GM20431 (cell line): Measurements from ENCODE around the gene IGF2R.

Experiments used
- in situ Hi-C: fragments of 300-500 bp; cut with MseI, MboI; formaldehyde crosslinking; loops from one replicate; pipeline ENCODE4 v1.15.0; 2020; ENCODE audit warnings: low sequenced_read_pairs; ENCODE audit not compliant: unreplicated experiment

IGF2R gene

GRCh38 chr6:160015778-160016684 is 47.1 kb downstream of the IGF2R start:
- in situ Hi-C loops, result no loop called here

- in situ Hi-C loops, result no loop called here
Measured at GRCh38 chr6:160022101-160022500, 53.2 kb downstream of the IGF2R start.

GRCh38 chr6:160022793-160023192 is 53.9 kb downstream of the IGF2R start:
- in situ Hi-C loops, result no loop called here

GRCh38 chr6:160024152-160024551 is 55.3 kb downstream of the IGF2R start:
- in situ Hi-C loops, result no loop called here

- in situ Hi-C loops, result no loop called here
Measured at GRCh38 chr6:160027076-160027475, 58.2 kb downstream of the IGF2R start.

GRCh38 chr6:160027931-160028330 is 59.0 kb downstream of the IGF2R start:
- in situ Hi-C loops, result no loop called here

- in situ Hi-C loops, result no loop called here
Measured at GRCh38 chr6:160028487-160029275, 59.8 kb downstream of the IGF2R start.

GRCh38 chr6:160029525-160029924 is 60.6 kb downstream of the IGF2R start:
- in situ Hi-C loops, result no loop called here

GRCh38 chr6:160030103-160030502 is 61.2 kb downstream of the IGF2R start:
- in situ Hi-C loops, result no loop called here

- in situ Hi-C loops, result no loop called here
Measured at GRCh38 chr6:160031442-160031841, 62.6 kb downstream of the IGF2R start.

GRCh38 chr6:160031871-160032270 is 63.0 kb downstream of the IGF2R start:
- in situ Hi-C loops, result no loop called here

GRCh38 chr6:160032538-160032937 is 63.7 kb downstream of the IGF2R start:
- in situ Hi-C loops, result no loop called here

- in situ Hi-C loops, result no loop called here
Measured at GRCh38 chr6:160034036-160034930, 65.4 kb downstream of the IGF2R start.

- in situ Hi-C loops, result no loop called here
Measured at GRCh38 chr6:160035241-160035640, 66.4 kb downstream of the IGF2R start.

GRCh38 chr6:160035693-160036330 is 66.9 kb downstream of the IGF2R start:
- in situ Hi-C loops, result no loop called here

- in situ Hi-C loops, result no loop called here
Measured at GRCh38 chr6:160036331-160036695, 67.4 kb downstream of the IGF2R start.

GRCh38 chr6:160036790-160037206 is 67.9 kb downstream of the IGF2R start:
- in situ Hi-C loops, result no loop called here

- in situ Hi-C loops, result no loop called here
Measured at GRCh38 chr6:160038479-160038878, 69.6 kb downstream of the IGF2R start.

GRCh38 chr6:160039441-160039840 is 70.6 kb downstream of the IGF2R start:
- in situ Hi-C loops, result no loop called here

GRCh38 chr6:160040055-160040454 is 71.2 kb downstream of the IGF2R start:
- in situ Hi-C loops, result no loop called here
